Ovary (tissue), 9 donors: ENCODE data around the gene IGF2BP3. TPM values are rescaled to one million over a fixed set of nuclear protein-coding genes. Genes with fewer than 3 reads are reported as not detected.

Experiments
- DNase-seq, 5 donors: peaks; one replicate each; pipeline ENCODE4 v3.0.0-alpha.2; 2019 to 2020
- H3K27ac ChIP-seq, 2 donors: fragments of 200-600 bp; one replicate each; pipeline versions ENCODE4 v1.5.1 to v1.8.0; 2019 to 2022
- H3K27me3 ChIP-seq: fragments of 200-600 bp; one replicate; pipeline ENCODE4 v1.8.0; 2022
- H3K36me3 ChIP-seq: fragments of 200-600 bp; sonication (generic); one replicate; pipeline ENCODE4 v1.5.1; 2019
- H3K4me1 ChIP-seq: one replicate; pipeline ENCODE4 v1.8.1; 2013; ENCODE audit warnings: mild to moderate bottlenecking, moderate library complexity; ENCODE audit not compliant: insufficient read depth
- H3K4me3 ChIP-seq: fragments of 200-600 bp; sonication (generic); one replicate; pipeline ENCODE4 v1.5.1; 2017
- H3K9me3 ChIP-seq, 2 donors: fragments of 200-600 bp in 1 of 2; sonication (generic) in 1 of 2; one replicate each; pipeline versions ENCODE4 v1.5.1 to v1.8.1; 2013 to 2019; ENCODE audit warnings: mild to moderate bottlenecking in 1 of 2, moderate library complexity in 1 of 2
- CTCF ChIP-seq, 3 donors: fragments of 450-650 bp in 2 of 3; fragments of 200-600 bp in 1 of 3; IDR thresholded peaks; one replicate each; pipeline versions ENCODE4 v1.5.1 to v1.8.0; 2016 to 2022; ENCODE audit warnings: antibody characterized with exemption in 3 of 3, mild to moderate bottlenecking in 1 of 3
- EP300 ChIP-seq: sonication (generic); formaldehyde crosslinking; IDR thresholded peaks from one replicate; pipeline ENCODE4 v1.6.1; 2017; ENCODE audit warnings: antibody characterized with exemption
- POLR2A ChIP-seq: fragments of 450-650 bp; IDR thresholded peaks from one replicate; pipeline ENCODE4 v1.6.1; 2017; ENCODE audit warnings: antibody characterized with exemption, mild to moderate bottlenecking, moderate library complexity
- WGBS, 3 donors: extraction: QIAGEN DNeasy Blood & Tissue Kit in 1 of 3; methylation state at CpG; one replicate each; pipeline versions ENCODE4 v1.1.5 to v1.1.7; 2013 to 2017; 5-methylcytosine and 5-hydroxymethylcytosine counted together
- intact Hi-C, 4 donors: fragments of 100-400 bp; cut with DNase I; formaldehyde crosslinking; loops; one replicate each; pipeline versions ENCODE4 v1.11.0 to v1.15.1; 2022 to 2023
- polyA plus RNA-seq, 2 donors: library from polyadenylated mRNA; stranded (reverse); fragments of 200-250 nt in 1 of 2; fragments of 350-450 nt in 1 of 2; fragmentation: Illumina TruSeq in 1 of 2; extraction: RNeasy Lipid Tissue Mini Kit (QIAGEN cat#74804) in 1 of 2; gene quantifications; one replicate each; pipeline ENCODE4 v1.2.3, GENCODE V29; 2013 to 2014
- total RNA-seq, 7 donors: library from RNA; depleted of rRNA in 2 of 7; stranded (reverse); fragments of >200 nt in 2 of 7; fragmentation: NEBNext Ultra II Directional in 3 of 7; extraction: Animal tissue kit (Norgen Biotek cat#: 25700) in 3 of 7; gene quantifications; one replicate each; pipeline versions ENCODE4 v1.1.0 to v1.2.4, GENCODE V29; 2016 to 2023
- donor health status: DM: no; HTN: no; CAD: no; lungs with moderate emphysema.
- donor health status: DM: no; HTN: no; CAD: no.
- donor health status: Bipolar disorder and iron deficiency.
- donor health status: DM: yes; HTN: yes; CAD: no.
- donor health status: DM: no; HTN: no; CAD: no.
- donor health status: DM: yes; HTN: yes; CAD: no.

IGF2BP3 gene
- total and polyA plus RNA-seq, 9 donors, result 0.20 to 1.3 (median 0.40) TPM; not detected in 2

GRCh38 chr7:23397241-23397640 lies 73.0 kb downstream of the IGF2BP3 start:
- no peak for TF ChIP-seq EP300
- Histone ChIP-seq H3K36me3 (no peaks in the 10 kb centered on the region), H3K4me3 (no peak overlapping the region), H3K27ac (no peak overlapping the region), H3K9me3 (no peaks in the 10 kb centered on the region), H3K4me1 (no peaks in the 10 kb centered on the region), H3K27me3 (no peaks in the 10 kb centered on the region)
- WGBS, 3 donors, result 79 to 82% (median 80%) methylated on average over 4 of the region's 4 CpGs
- intact Hi-C loops, result no loop called here
- DNase-seq, result no peak

DNA sequence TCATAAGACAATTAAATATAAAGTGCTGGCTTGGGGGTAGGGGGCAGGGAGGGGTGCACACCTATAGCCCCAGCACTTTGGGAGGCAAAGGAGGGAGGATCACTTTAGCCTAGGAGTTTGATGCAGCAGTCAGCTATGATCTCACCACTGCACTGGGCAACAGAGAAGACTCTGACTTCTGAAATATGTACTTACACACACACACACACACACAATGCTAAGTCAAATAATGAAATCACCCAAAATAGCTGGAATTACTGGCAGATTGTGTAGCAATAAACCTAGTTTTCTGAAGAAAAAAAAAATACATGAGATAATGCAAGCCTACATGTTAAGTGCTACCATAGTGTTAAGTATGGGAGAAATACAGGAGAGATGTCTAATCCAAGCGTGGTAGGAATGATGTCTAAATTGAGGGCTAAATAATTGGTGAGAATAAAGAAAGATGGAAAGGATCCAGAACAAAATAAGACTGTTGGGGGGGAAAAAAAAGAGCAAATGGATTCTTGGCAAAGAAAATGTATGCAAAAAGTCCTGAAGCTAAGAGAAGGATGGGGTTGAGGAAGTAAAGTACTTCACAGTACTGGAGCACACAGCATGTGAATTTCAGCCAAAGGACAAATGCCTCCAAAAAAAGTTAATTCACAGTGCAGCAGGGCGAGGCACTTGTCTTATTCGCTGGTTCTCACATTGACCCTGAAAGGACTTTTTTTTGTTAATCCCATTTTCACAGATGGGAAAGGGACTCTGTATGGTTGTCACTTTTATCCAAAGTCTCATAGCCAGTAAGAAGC lies 73.9 kb downstream of the IGF2BP3 start:
- WGBS, 3 donors, result 66 to 78% (median 77%) methylated on average over 3 of the region's 3 CpGs
- intact Hi-C loops, result no loop called here
- Histone ChIP-seq H3K27me3 (no peaks in the 10 kb centered on the region), H3K36me3 (no peaks in the 10 kb centered on the region), H3K27ac (no peak overlapping the region), H3K9me3 (no peaks in the 10 kb centered on the region), H3K4me3 (no peak overlapping the region), H3K4me1 (no peaks in the 10 kb centered on the region)
- TF ChIP-seq POLR2A (no peak), CTCF (IDR thresholded peaks at IDR 0.05) (no peak), EP300 (no peak)
- no peak for DNase-seq

DNA sequence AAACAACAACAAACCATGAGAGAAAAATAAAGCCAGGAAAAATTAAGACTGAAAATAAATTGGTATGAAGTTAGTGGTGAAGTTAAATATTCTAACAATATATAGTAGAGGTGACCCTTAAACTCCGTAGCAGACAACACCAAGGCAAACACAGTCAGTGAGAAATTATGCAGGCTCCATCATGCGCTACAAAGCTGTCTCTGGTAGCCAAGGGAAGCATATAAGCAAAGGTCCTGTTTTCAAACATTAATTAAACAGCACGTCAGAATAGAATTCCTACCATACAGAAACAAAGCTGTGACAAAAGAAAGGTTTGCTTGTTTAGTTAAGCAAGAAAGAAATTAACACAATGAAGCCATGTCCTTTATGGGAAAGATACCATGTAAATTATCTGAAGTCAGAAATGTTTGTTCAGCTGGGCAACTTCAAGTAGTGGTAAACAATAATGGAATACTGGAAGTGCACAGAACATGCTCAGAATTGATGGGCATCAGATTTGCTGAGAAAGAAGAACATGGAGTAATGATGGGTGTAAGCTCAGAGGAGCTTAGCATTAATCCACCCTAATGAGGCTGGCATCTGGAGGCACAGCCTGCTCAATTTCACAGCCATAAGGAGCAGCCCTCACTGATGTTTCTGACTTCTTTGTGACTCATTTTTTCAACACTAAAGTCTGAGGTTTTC lies 75.7 kb downstream of the IGF2BP3 start:
- H3K27ac ChIP-seq, result no peak overlapping the region
- 49 to 67% (median 49%) methylated on average over 3 of the region's 3 CpGs for WGBS, 3 donors

DNA sequence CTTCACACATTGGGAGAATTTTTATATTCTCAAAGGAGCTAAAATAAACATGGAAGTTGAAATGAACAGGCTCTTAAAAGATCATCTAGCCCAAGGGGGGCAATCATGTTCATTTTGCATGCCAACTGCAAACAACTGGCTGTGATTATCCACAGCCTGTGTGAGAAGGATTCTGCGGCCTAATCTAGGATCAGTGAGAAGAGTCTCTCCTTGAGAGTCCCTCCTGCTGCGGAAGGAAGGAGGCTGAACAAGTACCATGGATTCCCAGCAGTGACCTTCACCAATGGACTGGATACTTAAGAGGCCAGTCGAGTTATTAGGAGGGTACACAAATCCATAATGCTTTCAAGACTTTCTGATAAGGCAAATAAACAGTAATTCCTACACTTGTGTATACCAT lies 76.7 kb downstream of the IGF2BP3 start:
- intact Hi-C loops, result no loop called here

More for the DNA sequence above, 75.7 kb downstream of the IGF2BP3 start:
- DNase-seq, result no peak
- H3K9me3 ChIP-seq, result no peaks in the 10 kb centered on the region
- intact Hi-C loops, result no loop called here
- TF ChIP-seq CTCF (IDR thresholded peaks at IDR 0.05) (no peak), EP300 (no peak), POLR2A (no peak)
- H3K4me1 ChIP-seq, result no peaks in the 10 kb centered on the region
- no peaks in the 10 kb centered on the region for H3K27me3 ChIP-seq
- H3K36me3 ChIP-seq, result no peaks in the 10 kb centered on the region
- H3K4me3 ChIP-seq, result no peak overlapping the region

More for the DNA sequence above, 76.7 kb downstream of the IGF2BP3 start:
- H3K27me3 ChIP-seq, result no peaks in the 10 kb centered on the region
- TF ChIP-seq CTCF (IDR thresholded peaks at IDR 0.05) (no peak), EP300 (no peak), POLR2A (no peak)
- H3K27ac ChIP-seq, result no peak overlapping the region
- no peaks in the 10 kb centered on the region for H3K4me1 ChIP-seq
- no peak for DNase-seq
- H3K9me3 ChIP-seq, result no peaks in the 10 kb centered on the region
- no peaks in the 10 kb centered on the region for H3K36me3 ChIP-seq
- 89 to 94% (median 90%) methylated on average over 3 of the region's 3 CpGs for WGBS, 3 donors
- H3K4me3 ChIP-seq, result no peak overlapping the region
